SK-N-SH treated with all-trans-retinoic acid at 6 μM for 48 hours (cell line): ENCODE data around the gene PLEKHG3.

ENCODE experiments used
- ATAC-seq: fragments of 200-7000 bp; cut with Tn5 transposase; 3 replicates; pipeline ENCODE4 v1.9.1; 2020; ENCODE audit warnings: mild to moderate bottlenecking, moderate library complexity
- ARNTL ChIP-seq: fragments of 450-650 bp; formaldehyde crosslinking; IDR thresholded peaks from 2 replicates; pipeline ENCODE4 v1.5.0; 2020; ENCODE audit warnings: low read depth, mild to moderate bottlenecking, moderate library complexity, borderline replicate concordance
- BACH2 ChIP-seq: fragments of 250-450 bp; sonication (Bioruptor Pico); IDR thresholded peaks from 2 replicates; pipeline ENCODE4 v1.9.0; 2021; ENCODE audit warnings: mild to moderate bottlenecking, borderline replicate concordance
- CSRNP3 ChIP-seq: fragments of 250-450 bp; sonication (Bioruptor Pico); IDR thresholded peaks from 2 replicates; pipeline ENCODE4 v1.5.1; 2021; ENCODE audit warnings: mild to moderate bottlenecking, moderate library complexity
- ESRRG ChIP-seq: fragments of 250-450 bp; sonication (Bioruptor Pico); IDR thresholded peaks from 2 replicates; pipeline ENCODE4 v1.6.1; 2021; ENCODE audit warnings: mild to moderate bottlenecking
- GLIS3 ChIP-seq: fragments of 250-450 bp; sonication (Bioruptor Pico); IDR thresholded peaks from 2 replicates; pipeline ENCODE4 v1.5.0; 2020; ENCODE audit warnings: mild to moderate bottlenecking, moderate library complexity
- ISL1 ChIP-seq: fragments of 250-450 bp; sonication (Bioruptor Pico); IDR thresholded peaks from 2 replicates; pipeline ENCODE4 v2.1.2; 2022; ENCODE audit warnings: mild to moderate bottlenecking, moderate library complexity
- OSR1 ChIP-seq: fragments of 250-450 bp; sonication (Bioruptor Pico); IDR thresholded peaks from 2 replicates; pipeline ENCODE4 v1.8.0; 2022; ENCODE audit warnings: moderate library complexity, mild to moderate bottlenecking, inconsistent platforms
- POU6F1 ChIP-seq: fragments of 250-450 bp; sonication (Bioruptor Pico); IDR thresholded peaks from 2 replicates; pipeline ENCODE4 v1.8.0; 2021; ENCODE audit warnings: low read depth, mild to moderate bottlenecking, moderate library complexity, borderline replicate concordance
- PPARA ChIP-seq: fragments of 250-450 bp; sonication (Bioruptor Pico); IDR thresholded peaks from 2 replicates; pipeline ENCODE4 v1.5.0; 2020; ENCODE audit warnings: mild to moderate bottlenecking, borderline replicate concordance
- RARB ChIP-seq: fragments of 250-450 bp; sonication (Bioruptor Pico); IDR thresholded peaks from 2 replicates; pipeline ENCODE4 v1.8.0; 2021; ENCODE audit warnings: mild to moderate bottlenecking, moderate library complexity
- TCF4 ChIP-seq: fragments of 250-450 bp; sonication (Bioruptor Pico); IDR thresholded peaks from 2 replicates; pipeline ENCODE4 v1.8.0; 2021; ENCODE audit warnings: mild to moderate bottlenecking, moderate library complexity, borderline replicate concordance
- TOX ChIP-seq: fragments of 250-450 bp; sonication (Bioruptor Pico); IDR thresholded peaks from 2 replicates; pipeline ENCODE4 v1.8.0; 2021; ENCODE audit warnings: mild to moderate bottlenecking, moderate library complexity, borderline replicate concordance
- ZC3H10 ChIP-seq: fragments of 250-450 bp; sonication (Bioruptor Pico); IDR thresholded peaks from 2 replicates; pipeline ENCODE4 v1.5.1; 2021; ENCODE audit warnings: mild to moderate bottlenecking, moderate library complexity
- ZFP3 ChIP-seq: fragments of 250-450 bp; sonication (Bioruptor Pico); IDR thresholded peaks from 2 replicates; pipeline ENCODE4 v1.5.0; 2020; ENCODE audit warnings: mild to moderate bottlenecking, moderate library complexity
- ZNF565 ChIP-seq: fragments of 450-650 bp; formaldehyde crosslinking; conservative IDR thresholded peaks from 2 replicates; pipeline ENCODE4 v1.5.0; 2020; ENCODE audit warnings: low read depth, mild to moderate bottlenecking, moderate library complexity
- ZNF70 ChIP-seq: fragments of 450-650 bp; formaldehyde crosslinking; IDR thresholded peaks from 2 replicates; pipeline ENCODE4 v1.5.0; 2020; ENCODE audit warnings: mild to moderate bottlenecking, moderate library complexity
- ZNF8 ChIP-seq: fragments of 450-650 bp; formaldehyde crosslinking; IDR thresholded peaks from 2 replicates; pipeline ENCODE4 v1.5.0; 2020; ENCODE audit warnings: mild to moderate bottlenecking, moderate library complexity
- TF ChIP-seq, protein P1 (sequence below): fragments of 250-450 bp; sonication (Bioruptor Pico); IDR thresholded peaks from 2 replicates; pipeline ENCODE4 v1.8.0; 2020; ENCODE audit warnings: mild to moderate bottlenecking, moderate library complexity, borderline replicate concordance
- TF ChIP-seq, protein P2 (sequence below): fragments of 250-450 bp; sonication (Bioruptor Pico); IDR thresholded peaks from 2 replicates; pipeline ENCODE4 v1.5.1; 2020; ENCODE audit warnings: low read depth, mild to moderate bottlenecking, moderate library complexity
- TF ChIP-seq, protein P3 (sequence below): fragments of 250-450 bp; sonication (Bioruptor Pico); IDR thresholded peaks from 2 replicates; pipeline ENCODE4 v1.5.0; 2020; ENCODE audit warnings: mild to moderate bottlenecking, moderate library complexity

The PLEKHG3 gene

GRCh38 chr14:64761441-64762043, 57.3 kb downstream of the PLEKHG3 start:
- ATAC-seq = no peak
- TF ChIP-seq GLIS3 (CRISPR knock-in tag) = no peak
- no peak for TF ChIP-seq TCF4 (CRISPR knock-in tag)

- peak; percentile 39 for ATAC-seq
These were observed 58.1 kb downstream of the PLEKHG3 start for GRCh38 chr14:64762044-64763034.

GRCh38 chr14:64763085-64763782, 59.0 kb downstream of the PLEKHG3 start:
- no peak for ATAC-seq
- no peak for TF ChIP-seq CSRNP3 (CRISPR knock-in tag)
- no peak for TF ChIP-seq ISL1 (CRISPR knock-in tag)
- TF ChIP-seq ARNTL (CRISPR knock-in tag) = no peak
- no peak for TF ChIP-seq ZFP3 (CRISPR knock-in tag)
- TF ChIP-seq, protein P1, sequence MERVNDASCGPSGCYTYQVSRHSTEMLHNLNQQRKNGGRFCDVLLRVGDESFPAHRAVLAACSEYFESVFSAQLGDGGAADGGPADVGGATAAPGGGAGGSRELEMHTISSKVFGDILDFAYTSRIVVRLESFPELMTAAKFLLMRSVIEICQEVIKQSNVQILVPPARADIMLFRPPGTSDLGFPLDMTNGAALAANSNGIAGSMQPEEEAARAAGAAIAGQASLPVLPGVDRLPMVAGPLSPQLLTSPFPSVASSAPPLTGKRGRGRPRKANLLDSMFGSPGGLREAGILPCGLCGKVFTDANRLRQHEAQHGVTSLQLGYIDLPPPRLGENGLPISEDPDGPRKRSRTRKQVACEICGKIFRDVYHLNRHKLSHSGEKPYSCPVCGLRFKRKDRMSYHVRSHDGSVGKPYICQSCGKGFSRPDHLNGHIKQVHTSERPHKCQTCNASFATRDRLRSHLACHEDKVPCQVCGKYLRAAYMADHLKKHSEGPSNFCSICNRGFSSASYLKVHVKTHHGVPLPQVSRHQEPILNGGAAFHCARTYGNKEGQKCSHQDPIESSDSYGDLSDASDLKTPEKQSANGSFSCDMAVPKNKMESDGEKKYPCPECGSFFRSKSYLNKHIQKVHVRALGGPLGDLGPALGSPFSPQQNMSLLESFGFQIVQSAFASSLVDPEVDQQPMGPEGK = no peak
- no peak for TF ChIP-seq ZC3H10 (CRISPR knock-in tag)
- no peak for TF ChIP-seq TOX (CRISPR knock-in tag)
- TF ChIP-seq ZNF70 (CRISPR knock-in tag) = no peak
- TF ChIP-seq POU6F1 (CRISPR knock-in tag) = no peak
- no peak for TF ChIP-seq ZNF8 (CRISPR knock-in tag)
- TF ChIP-seq BACH2 = no peak
- no peak for TF ChIP-seq ESRRG (CRISPR knock-in tag)
- no peak for TF ChIP-seq OSR1
- no peak for TF ChIP-seq GLIS3 (CRISPR knock-in tag)
- no peak for TF ChIP-seq RARB (CRISPR knock-in tag)
- no peak for TF ChIP-seq PPARA

More at GRCh38 chr14:64762044-64763034, 58.1 kb downstream of the PLEKHG3 start:
- no peak for TF ChIP-seq RARB (CRISPR knock-in tag)
- TF ChIP-seq ZC3H10 (CRISPR knock-in tag) = no peak
- TF ChIP-seq ZFP3 (CRISPR knock-in tag) = no peak
- TF ChIP-seq ZNF565 = no peak
- TF ChIP-seq, protein P2, sequence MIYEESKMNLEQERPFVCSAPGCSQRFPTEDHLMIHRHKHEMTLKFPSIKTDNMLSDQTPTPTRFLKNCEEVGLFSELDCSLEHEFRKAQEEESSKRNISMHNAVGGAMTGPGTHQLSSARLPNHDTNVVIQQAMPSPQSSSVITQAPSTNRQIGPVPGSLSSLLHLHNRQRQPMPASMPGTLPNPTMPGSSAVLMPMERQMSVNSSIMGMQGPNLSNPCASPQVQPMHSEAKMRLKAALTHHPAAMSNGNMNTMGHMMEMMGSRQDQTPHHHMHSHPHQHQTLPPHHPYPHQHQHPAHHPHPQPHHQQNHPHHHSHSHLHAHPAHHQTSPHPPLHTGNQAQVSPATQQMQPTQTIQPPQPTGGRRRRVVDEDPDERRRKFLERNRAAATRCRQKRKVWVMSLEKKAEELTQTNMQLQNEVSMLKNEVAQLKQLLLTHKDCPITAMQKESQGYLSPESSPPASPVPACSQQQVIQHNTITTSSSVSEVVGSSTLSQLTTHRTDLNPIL (CRISPR knock-in tag) = no peak
- no peak for TF ChIP-seq ARNTL (CRISPR knock-in tag)
- TF ChIP-seq, protein P3, sequence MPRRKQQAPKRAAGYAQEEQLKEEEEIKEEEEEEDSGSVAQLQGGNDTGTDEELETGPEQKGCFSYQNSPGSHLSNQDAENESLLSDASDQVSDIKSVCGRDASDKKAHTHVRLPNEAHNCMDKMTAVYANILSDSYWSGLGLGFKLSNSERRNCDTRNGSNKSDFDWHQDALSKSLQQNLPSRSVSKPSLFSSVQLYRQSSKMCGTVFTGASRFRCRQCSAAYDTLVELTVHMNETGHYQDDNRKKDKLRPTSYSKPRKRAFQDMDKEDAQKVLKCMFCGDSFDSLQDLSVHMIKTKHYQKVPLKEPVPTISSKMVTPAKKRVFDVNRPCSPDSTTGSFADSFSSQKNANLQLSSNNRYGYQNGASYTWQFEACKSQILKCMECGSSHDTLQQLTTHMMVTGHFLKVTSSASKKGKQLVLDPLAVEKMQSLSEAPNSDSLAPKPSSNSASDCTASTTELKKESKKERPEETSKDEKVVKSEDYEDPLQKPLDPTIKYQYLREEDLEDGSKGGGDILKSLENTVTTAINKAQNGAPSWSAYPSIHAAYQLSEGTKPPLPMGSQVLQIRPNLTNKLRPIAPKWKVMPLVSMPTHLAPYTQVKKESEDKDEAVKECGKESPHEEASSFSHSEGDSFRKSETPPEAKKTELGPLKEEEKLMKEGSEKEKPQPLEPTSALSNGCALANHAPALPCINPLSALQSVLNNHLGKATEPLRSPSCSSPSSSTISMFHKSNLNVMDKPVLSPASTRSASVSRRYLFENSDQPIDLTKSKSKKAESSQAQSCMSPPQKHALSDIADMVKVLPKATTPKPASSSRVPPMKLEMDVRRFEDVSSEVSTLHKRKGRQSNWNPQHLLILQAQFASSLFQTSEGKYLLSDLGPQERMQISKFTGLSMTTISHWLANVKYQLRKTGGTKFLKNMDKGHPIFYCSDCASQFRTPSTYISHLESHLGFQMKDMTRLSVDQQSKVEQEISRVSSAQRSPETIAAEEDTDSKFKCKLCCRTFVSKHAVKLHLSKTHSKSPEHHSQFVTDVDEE (CRISPR knock-in tag) = peak; percentile 33; the same call in 1 of the 2 replicates
- TF ChIP-seq GLIS3 (CRISPR knock-in tag) = no peak
- TF ChIP-seq, protein P1 = no peak
- no peak for TF ChIP-seq BACH2
- TF ChIP-seq TCF4 (CRISPR knock-in tag) = peak; percentile 53; the same call in 1 of the 2 replicates
- TF ChIP-seq, all 23 proteins: peak for 2
